GM08714 (cell line): Measurements from ENCODE around the gene TBC1D30.
"Not testable (repeated sequence)": the region's sequence is repeated elsewhere in the genome, so short reads cannot be mapped to it uniquely, and the experiment has no call there.

Experiments used
- H3K4me3 ChIP-seq: fragments of 200-500 bp; sonication (Bioruptor generic); 2 replicates; pipeline ENCODE4 v1.5.1; 2014; ENCODE audit warnings: mild to moderate bottlenecking, low read length, inconsistent platforms
- ZNF274 ChIP-seq: IDR thresholded peaks from 2 replicates; pipeline ENCODE4 v1.6.1; 2012; ENCODE audit warnings: mild to moderate bottlenecking, low read depth, low read length

The TBC1D30 gene

DNA sequence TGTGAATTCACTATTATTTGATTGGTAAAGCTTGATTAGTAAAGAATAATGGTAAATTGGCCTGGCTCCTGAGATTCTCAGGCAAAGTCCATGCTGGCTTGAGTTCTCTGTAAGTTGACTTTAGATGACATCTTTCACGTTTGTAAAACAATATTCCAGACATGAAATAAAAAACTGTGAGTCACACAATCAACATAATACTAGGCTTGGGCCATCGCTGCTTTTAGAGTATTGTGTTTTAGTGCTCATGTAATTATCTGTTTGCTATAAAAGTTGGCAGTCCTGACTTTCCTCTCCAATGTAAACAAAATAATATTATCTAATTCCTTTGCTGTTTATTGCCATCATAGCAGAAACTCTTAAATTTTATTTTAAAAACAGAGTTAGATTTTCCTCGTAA, 3.9 kb upstream of the TBC1D30 start:
- H3K4me3 ChIP-seq = no peak overlapping the region
- no peak for TF ChIP-seq ZNF274

DNA sequence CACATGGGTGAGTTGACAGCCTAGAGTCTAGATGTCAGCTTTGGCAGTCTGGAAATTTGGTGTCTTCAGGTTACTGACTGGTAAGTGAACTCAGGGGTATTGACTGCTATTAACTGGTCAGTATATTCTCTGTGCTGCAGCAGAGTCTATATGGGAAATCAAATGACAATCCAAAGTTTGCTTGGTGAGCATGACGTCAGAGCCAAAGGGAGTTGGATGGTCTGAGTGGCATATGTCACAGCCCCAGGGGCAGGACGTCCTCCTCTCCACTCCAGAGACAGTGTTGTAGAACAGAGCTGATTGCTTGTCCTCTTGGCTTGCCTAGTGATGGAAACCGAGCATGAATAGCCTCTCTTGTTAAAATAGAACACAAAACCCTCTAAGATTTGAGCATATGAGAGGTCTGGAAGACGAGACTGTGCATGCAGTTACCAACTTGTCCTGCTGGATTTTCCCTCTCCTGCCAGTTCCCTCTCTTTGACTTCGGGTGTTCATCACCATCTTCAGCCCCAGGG, 3.3 kb upstream of the TBC1D30 start:
- H3K4me3 ChIP-seq = no peak overlapping the region
- no peak for TF ChIP-seq ZNF274

DNA sequence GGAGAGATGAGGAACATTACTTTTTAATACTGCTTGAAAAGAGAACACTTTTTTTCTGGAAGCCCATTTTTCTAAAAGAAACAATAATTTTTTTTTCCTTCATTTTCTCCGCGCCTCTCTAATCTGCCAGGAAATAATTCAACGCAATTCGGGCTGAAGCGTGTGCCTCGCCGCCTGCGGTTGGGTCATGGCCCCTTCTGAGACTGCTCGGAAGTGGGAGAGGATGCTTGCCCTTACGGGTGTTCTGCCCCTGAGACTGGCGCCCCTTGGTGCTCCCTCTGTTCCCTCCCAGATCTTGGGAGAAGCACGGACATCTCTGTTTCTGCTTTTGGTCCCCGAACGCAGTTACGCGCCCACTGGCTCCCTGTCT, 332 bp upstream of the TBC1D30 start:
- peak overlapping the region; percentile 55; the same call in 1 of the 2 replicates for H3K4me3 ChIP-seq

DNA sequence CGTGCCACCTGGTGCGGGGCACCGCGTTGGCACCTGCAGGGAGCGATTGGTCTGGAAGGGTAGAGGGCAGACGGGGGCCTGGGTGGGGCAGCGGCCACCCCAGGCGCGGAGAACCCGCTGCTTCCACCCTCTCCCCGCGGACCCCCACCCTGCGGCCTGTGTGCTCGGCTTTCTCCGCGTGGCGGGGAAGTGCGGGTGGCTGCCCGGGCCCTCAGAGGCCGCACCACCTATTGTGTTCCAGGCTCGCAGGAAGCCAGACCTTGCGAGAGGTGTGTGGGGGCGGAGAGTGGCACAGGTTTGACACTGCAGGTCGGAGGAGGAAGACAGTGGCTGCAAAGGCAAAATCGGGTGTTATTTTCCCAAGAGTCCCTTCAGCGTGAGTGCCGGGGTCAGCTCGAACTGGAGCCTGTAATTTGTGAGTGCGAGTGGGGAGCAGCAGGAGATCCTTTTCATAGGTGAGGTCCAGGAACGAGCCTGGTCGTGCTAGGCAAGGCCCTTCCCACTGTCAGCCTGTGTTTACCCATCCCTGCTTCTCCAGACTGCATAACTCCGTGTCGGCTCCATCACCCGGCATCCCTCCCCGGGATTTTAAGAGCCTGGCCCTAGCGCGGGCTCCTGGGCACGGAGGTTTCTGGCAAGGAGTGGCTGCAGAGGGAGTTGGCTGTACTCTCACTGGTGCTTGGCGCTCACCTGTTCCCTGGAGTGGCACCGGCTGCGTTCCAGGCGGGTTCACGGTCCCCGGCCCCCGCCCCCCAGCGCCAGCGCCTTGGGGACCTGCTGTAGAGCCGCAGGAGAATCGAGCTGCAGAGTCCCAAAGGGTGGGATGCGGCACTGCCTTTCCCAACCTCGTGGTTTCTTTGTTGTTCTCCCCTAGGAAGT, 935 bp downstream of the TBC1D30 start:
- H3K4me3 ChIP-seq = peak overlapping the region; percentile 55; the same call in 1 of the 2 replicates

More for the DNA sequence above, 332 bp upstream of the TBC1D30 start:
- no peak for TF ChIP-seq ZNF274

DNA sequence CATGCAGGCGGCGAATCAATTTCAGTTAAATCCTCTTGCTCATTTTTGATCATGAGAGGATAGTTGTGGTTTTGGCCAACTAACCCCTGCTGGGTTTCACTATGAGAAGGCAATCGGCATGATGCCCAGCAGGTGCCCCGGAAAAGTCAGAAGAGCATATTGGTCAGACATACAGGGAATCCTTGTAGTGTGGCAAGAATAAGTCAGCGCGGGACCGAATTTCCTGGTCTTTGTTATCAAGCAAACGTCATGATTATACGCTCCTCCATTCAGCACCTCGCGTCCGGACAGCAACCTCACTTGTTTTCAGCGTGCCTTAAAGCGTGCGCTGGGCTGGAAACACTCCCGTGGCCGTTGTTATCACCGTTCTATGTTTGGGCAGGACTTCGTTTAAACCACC, 1.8 kb downstream of the TBC1D30 start:
- TF ChIP-seq ZNF274 = no peak
- H3K4me3 ChIP-seq = no peak overlapping the region; the same call in 1 of the 2 replicates

More for the DNA sequence above, 935 bp downstream of the TBC1D30 start:
- TF ChIP-seq ZNF274 = no peak

DNA sequence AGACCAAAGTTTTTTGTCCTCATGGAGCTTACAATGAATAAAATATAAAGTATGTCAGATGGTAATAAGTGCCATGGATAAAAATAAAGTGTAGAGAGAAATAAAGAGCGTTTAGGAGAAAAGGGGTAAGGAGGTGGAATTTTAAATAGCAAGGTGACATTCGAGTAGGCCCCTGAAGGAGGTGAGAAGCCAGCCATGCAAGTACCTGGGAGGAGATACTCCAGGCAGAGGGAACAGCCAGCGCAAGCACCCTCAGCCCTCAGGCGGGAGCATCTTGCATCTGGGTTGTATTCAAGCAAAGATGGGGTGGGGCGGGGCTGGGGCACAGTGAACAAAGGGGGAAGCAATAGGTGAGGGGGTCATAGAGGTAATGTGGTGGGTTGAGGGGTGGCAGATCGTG, 4.3 kb downstream of the TBC1D30 start:
- TF ChIP-seq ZNF274 = no peak
- no peak overlapping the region for H3K4me3 ChIP-seq

DNA sequence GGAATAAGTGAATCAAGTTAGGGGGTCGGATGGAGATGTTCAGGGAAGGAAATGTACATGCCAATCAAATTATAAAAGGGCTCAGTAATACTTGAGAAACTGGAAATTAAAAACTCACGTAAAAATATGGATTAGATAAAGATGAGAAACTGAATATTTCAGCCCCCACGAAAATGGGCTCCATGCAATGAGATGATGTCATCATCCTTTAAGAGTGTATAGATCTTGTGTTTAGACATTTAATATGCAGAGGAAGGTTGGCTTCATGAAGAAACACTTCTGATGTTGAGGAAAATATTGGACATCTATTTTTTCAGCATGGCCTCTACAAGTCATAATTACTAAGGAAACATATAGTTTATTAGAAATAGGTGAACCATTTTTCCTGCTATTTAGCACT, 9.5 kb downstream of the TBC1D30 start:
- TF ChIP-seq ZNF274 = no peak
- no peak overlapping the region for H3K4me3 ChIP-seq

DNA sequence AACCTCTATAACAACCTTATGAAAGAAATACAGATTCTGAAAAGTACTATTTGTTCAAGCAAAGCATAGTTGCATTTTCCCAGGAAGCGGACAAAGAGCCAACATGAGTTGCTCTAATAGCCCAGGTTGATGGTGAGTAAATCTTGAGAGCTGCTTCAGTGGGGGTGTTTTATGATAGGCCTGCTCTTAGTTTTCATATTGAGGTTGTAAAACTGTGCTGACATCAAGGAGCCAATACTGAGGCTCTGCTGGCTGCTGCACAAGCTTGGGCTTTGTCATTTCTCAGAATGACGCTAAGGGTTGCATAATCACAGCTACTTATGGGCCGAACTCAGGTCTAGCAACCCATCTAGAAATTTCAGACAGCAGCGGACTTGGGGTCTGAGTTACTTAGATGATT, 11.5 kb downstream of the TBC1D30 start:
- H3K4me3 ChIP-seq = no peak overlapping the region
- no peak for TF ChIP-seq ZNF274

DNA sequence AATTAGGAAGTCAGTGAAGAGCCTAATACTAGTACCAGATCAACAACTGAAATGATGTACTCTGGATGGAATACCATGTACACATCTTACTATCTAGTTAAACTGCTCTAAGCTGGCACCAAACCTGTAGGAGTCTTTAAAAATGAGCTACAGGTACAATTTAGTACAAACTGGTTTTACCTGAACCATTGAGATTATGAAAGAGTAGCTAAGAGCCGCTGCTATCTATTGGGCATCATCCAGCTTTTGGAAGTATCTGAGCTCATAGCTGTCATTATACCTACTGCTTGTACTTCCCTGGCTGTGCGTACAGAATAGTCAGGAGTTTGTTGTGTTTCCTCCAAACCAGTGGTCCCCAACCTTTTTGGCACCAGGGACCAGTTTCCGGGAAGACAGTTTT, 12.4 kb downstream of the TBC1D30 start:
- no peak for TF ChIP-seq ZNF274
- H3K4me3 ChIP-seq = no peak overlapping the region

DNA sequence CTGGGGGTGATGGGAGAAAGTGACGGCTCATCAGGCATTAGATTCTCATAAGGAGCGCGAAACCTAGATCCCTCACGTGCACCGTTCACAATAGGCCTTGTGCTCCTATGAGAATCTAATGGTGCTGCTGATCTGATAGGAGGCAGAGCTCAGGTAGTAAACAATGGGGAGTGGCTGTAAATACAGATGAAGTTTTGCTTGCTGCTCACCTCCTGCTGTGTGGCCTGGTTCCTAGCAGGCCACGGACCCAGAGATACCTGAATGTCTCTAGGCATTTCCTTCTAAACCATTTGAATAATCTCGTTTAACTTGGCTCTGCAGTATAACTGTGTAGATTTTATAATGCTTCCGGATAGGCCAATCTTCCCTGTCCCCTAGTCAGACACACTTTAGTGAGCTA, 13.0 kb downstream of the TBC1D30 start:
- H3K4me3 ChIP-seq = no peak overlapping the region
- no peak for TF ChIP-seq ZNF274

DNA sequence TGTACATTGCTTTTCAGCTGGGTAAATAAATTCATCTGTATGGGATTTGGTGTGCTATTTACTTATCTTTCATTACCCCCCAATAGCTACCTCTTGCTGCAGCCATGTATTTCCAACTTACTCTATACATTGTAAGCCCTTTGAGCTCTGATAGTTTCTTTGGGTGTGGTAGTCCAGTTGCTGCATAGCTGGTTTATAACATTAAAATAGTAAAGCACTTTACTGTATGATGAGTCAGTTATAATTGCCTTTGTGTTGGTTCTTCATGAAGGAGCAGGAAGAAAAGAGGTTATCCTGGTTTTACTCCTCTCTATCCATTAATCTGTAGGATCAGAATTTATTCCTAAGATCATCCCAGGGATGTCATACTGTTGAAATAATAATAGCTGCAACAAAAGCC, 15.7 kb downstream of the TBC1D30 start:
- TF ChIP-seq ZNF274 = no peak
- no peak overlapping the region for H3K4me3 ChIP-seq

DNA sequence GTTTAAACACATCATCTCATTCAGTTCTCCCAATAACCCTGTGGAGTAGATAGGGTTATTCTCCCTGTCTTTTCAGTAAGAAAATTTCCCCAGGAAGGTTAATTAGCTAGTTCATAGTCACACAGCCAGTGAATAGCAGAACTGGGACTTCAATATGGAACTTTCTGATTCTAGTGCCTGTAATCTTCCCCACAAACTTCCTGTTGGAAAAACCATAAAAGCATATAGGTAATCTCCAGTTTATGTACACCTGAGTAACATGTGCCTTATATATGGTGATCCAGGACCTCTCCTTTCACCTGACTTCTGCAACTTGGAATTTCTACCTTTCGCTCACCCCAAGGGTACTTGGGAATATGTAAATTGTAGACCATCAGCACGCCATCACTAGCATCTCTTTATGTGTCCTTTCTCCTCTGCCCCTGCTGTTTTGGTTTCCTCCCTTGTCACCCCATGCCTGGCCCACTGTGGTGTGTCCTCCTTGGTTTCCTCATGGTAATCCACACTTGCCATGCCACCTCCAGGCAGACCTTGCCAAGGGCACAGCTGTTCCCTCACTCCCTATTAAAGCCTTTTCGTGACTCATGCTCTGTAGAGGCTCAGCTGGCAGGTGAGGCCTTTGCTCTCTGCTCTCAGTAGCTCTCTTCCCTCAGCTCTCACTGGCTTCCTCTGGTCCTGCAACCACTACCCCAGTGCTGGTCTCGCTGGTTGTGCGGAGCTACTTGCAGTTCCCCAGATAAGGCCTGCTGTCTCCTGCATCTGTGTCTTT, 16.7 kb downstream of the TBC1D30 start:
- TF ChIP-seq ZNF274 = no peak
- H3K4me3 ChIP-seq = no peak overlapping the region

DNA sequence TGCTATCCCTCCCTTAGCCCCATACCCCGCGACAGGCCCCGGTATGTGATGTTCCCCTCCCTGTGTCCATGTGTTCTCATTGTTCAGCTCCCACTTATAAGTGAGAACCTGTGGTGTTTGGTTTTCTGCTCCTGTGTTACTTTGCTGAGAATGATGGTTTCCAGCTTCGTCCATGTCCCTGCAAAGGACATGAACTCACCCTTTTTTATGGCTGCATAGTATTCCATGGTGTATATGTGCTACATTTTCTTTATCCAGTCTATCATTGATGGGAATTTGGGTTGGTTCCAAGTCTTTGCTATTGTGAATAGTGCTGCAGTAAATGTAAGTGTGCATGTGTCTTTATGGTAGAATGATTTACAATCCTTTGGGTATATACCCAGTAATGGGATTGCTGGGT, 24.0 kb downstream of the TBC1D30 start:
- H3K4me3 ChIP-seq = not testable (repeated sequence)

DNA sequence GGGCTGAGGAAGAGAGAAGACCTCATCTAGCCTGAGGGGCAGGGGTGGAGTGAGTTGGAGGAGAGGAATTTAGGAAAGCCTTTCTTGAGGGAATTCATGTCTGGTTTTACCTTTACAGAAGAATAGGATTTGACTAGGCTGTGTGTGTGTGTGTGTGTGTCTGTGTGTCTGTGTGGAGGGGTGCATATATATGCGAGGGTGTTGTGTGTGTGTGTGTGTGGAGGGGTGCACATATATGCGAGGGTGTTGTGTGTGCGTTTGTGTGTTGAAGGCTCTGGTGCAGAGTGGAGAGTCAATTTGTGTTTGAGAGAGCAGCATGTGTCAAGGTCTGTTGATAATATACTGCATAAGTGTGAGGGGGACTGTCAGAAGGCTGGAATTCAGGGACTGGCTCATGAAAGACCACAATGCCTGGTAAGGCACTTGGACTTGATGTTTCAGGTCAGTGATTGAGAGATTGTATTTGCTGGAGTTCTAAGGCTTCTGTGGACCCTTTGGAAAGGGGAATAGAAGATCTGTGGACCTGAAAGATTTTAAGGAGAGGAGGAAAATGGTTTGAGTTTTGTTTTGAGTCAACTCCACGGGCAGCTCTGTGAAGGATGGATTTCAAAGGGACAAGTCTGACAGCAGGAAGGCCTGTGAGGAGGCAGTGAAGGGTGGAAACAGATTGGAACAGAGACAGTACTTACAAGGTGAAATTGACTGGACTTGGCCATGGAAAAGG, 34.6 kb downstream of the TBC1D30 start:
- TF ChIP-seq ZNF274 = no peak

DNA sequence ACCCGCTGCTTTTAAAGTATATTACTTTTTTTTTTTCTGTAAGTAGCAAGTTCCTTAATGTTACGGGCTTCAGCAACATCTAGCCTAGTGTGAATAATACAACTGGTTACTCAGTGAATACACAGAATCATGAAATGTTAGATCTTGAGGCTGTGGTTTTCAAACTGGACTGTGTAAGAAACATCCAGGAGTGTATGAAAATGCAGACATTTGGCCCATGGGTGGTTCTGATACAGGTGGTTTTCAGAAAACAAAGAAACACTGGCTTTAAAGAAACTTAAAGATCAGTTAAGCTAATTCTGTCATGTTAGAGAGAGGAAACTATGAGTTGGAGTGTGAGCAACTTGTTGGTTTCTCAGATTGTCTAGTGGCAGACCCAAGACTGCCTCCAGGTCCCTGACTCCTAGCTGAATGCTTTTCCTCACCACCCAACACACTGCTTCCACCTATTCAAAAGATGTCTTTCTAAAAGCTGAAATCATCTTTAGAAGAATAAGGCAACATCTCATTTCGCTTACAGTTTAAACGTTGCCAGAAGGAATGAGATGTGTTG, 36.1 kb downstream of the TBC1D30 start:
- H3K4me3 ChIP-seq = no peak overlapping the region
- TF ChIP-seq ZNF274 = no peak

More for the DNA sequence above, 34.6 kb downstream of the TBC1D30 start:
- no peak overlapping the region for H3K4me3 ChIP-seq
